ENCODE measurements around the gene PRRC2B. TPM values are rescaled to one million over a fixed set of nuclear protein-coding genes. Genes with fewer than 3 reads are reported as not detected.
A peak's percentile ranks its signal among the peaks of the same experiment; 100 is the strongest.

Gene PRRC2B
- total and polyA plus RNA-seq, 2 of the 13 experiments (the other 11 are each of a cell fraction or from before 2014, with no cell fraction given) = 20.8 to 37.4 TPM

- TF ChIP-seq MAF1 (CRISPR knock-in tag; IDR thresholded peaks at IDR 0.05; ENCODE audit: borderline replicate concordance) (no peak), HNRNPLL (IDR thresholded peaks at IDR 0.05; ENCODE audit: low read depth, low read length, poor library complexity, severe bottlenecking) (peak; percentile 55), ZFY (CRISPR knock-in tag; IDR thresholded peaks at IDR 0.05) (peak; percentile 75), HIVEP1 (CRISPR knock-in tag; IDR thresholded peaks at IDR 0.05) (no peak), ZNF616 (CRISPR knock-in tag; IDR thresholded peaks at IDR 0.05; ENCODE audit: low read depth) (no peak), ZNF775 (CRISPR knock-in tag; IDR thresholded peaks at IDR 0.05; ENCODE audit: borderline replicate concordance) (no peak), MLLT10 (CRISPR knock-in tag; IDR thresholded peaks at IDR 0.05) (no peak), ZNF12 (CRISPR knock-in tag; IDR thresholded peaks at IDR 0.05) (no peak), ELF4 (CRISPR knock-in tag; IDR thresholded peaks at IDR 0.05; ENCODE audit: borderline replicate concordance) (no peak), ZNF558 (CRISPR knock-in tag; IDR thresholded peaks at IDR 0.05; ENCODE audit: borderline replicate concordance) (no peak), RXRB (CRISPR knock-in tag; IDR thresholded peaks at IDR 0.05; ENCODE audit: borderline replicate concordance) (no peak), IRF2 (CRISPR knock-in tag; IDR thresholded peaks at IDR 0.05) (no peak), IKZF1 (IDR thresholded peaks at IDR 0.05) (no peak)
- TF ChIP-seq, protein P1, sequence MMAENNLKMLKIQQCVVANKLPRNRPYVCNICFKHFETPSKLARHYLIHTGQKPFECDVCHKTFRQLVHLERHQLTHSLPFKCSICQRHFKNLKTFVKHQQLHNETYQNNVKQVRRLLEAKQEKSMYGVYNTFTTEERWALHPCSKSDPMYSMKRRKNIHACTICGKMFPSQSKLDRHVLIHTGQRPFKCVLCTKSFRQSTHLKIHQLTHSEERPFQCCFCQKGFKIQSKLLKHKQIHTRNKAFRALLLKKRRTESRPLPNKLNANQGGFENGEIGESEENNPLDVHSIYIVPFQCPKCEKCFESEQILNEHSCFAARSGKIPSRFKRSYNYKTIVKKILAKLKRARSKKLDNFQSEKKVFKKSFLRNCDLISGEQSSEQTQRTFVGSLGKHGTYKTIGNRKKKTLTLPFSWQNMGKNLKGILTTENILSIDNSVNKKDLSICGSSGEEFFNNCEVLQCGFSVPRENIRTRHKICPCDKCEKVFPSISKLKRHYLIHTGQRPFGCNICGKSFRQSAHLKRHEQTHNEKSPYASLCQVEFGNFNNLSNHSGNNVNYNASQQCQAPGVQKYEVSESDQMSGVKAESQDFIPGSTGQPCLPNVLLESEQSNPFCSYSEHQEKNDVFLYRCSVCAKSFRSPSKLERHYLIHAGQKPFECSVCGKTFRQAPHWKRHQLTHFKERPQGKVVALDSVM (CRISPR knock-in tag; IDR thresholded peaks at IDR 0.05) = no peak
- TF ChIP-seq, protein P2, sequence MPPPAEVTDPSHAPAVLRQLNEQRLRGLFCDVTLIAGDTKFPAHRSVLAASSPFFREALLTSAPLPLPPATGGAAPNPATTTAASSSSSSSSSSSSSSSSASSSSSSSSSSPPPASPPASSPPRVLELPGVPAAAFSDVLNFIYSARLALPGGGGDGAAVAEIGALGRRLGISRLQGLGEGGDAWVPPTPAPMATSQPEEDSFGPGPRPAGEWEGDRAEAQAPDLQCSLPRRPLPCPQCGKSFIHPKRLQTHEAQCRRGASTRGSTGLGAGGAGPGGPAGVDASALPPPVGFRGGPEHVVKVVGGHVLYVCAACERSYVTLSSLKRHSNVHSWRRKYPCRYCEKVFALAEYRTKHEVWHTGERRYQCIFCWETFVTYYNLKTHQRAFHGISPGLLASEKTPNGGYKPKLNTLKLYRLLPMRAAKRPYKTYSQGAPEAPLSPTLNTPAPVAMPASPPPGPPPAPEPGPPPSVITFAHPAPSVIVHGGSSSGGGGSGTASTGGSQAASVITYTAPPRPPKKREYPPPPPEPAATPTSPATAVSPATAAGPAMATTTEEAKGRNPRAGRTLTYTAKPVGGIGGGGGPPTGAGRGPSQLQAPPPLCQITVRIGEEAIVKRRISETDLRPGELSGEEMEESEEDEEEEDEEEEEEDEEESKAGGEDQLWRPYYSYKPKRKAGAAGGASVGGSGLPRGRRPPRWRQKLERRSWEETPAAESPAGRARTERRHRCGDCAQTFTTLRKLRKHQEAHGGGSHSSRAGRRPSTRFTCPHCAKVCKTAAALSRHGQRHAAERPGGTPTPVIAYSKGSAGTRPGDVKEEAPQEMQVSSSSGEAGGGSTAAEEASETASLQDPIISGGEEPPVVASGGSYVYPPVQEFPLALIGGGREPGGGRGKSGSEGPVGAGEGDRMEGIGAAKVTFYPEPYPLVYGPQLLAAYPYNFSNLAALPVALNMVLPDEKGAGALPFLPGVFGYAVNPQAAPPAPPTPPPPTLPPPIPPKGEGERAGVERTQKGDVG (CRISPR knock-in tag; IDR thresholded peaks at IDR 0.05; ENCODE audit: borderline replicate concordance) = no peak
- TF ChIP-seq, protein P3, sequence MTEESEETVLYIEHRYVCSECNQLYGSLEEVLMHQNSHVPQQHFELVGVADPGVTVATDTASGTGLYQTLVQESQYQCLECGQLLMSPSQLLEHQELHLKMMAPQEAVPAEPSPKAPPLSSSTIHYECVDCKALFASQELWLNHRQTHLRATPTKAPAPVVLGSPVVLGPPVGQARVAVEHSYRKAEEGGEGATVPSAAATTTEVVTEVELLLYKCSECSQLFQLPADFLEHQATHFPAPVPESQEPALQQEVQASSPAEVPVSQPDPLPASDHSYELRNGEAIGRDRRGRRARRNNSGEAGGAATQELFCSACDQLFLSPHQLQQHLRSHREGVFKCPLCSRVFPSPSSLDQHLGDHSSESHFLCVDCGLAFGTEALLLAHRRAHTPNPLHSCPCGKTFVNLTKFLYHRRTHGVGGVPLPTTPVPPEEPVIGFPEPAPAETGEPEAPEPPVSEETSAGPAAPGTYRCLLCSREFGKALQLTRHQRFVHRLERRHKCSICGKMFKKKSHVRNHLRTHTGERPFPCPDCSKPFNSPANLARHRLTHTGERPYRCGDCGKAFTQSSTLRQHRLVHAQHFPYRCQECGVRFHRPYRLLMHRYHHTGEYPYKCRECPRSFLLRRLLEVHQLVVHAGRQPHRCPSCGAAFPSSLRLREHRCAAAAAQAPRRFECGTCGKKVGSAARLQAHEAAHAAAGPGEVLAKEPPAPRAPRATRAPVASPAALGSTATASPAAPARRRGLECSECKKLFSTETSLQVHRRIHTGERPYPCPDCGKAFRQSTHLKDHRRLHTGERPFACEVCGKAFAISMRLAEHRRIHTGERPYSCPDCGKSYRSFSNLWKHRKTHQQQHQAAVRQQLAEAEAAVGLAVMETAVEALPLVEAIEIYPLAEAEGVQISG (CRISPR knock-in tag; IDR thresholded peaks at IDR 0.05) = no peak
Observed at GRCh38 chr9:131394464-131395156, 724 bp downstream of the PRRC2B start (continued).
